Osteocyte (in vitro differentiated cells): ENCODE measurements around the gene RNF166. TPM values are rescaled to one million over a fixed set of nuclear protein-coding genes. Genes with fewer than 3 reads are reported as not detected.

Experiments used
- DNase-seq: peaks from one replicate; pipeline ENCODE4 v3.0.0; 2021; ENCODE audit warnings: mixed read lengths; ENCODE audit not compliant: unreplicated experiment; ENCODE audit errors: extremely low spot score
- H3K27ac Mint-ChIP-seq: one replicate; pipeline ENCODE4 v1.8.0; 2021; ENCODE audit warnings: mild to moderate bottlenecking, mixed read lengths; ENCODE audit not compliant: unreplicated experiment
- H3K27me3 Mint-ChIP-seq: one replicate; pipeline ENCODE4 v1.8.0; 2021; ENCODE audit warnings: mixed read lengths; ENCODE audit not compliant: unreplicated experiment
- H3K36me3 Mint-ChIP-seq: one replicate; pipeline ENCODE4 v1.8.0; 2021; ENCODE audit warnings: mixed read lengths; ENCODE audit not compliant: unreplicated experiment
- H3K4me1 Mint-ChIP-seq: one replicate; pipeline ENCODE4 v1.8.0; 2021; ENCODE audit warnings: mixed read lengths; ENCODE audit not compliant: unreplicated experiment
- H3K4me3 Mint-ChIP-seq: one replicate; pipeline ENCODE4 v1.8.0; 2021; ENCODE audit warnings: mild to moderate bottlenecking, moderate library complexity, mixed read lengths; ENCODE audit not compliant: unreplicated experiment
- H3K9me3 Mint-ChIP-seq: one replicate; pipeline ENCODE4 v1.8.0; 2021; ENCODE audit warnings: mixed read lengths; ENCODE audit not compliant: unreplicated experiment
- total RNA-seq: library from RNA; stranded (reverse); gene quantifications from 2 replicates; pipeline ENCODE4 v1.2.1, GENCODE V29; 2021
- TF ChIP-seq, protein P1 (sequence below): fragments of 200-600 bp; sonication (generic); IDR thresholded peaks from 2 replicates; pipeline ENCODE4 v1.5.0; 2021; ENCODE audit warnings: antibody characterized with exemption, mild to moderate bottlenecking, moderate library complexity

The RNF166 gene
- total RNA-seq, 1 donor from 2014 or later, result 17.2 TPM

DNA sequence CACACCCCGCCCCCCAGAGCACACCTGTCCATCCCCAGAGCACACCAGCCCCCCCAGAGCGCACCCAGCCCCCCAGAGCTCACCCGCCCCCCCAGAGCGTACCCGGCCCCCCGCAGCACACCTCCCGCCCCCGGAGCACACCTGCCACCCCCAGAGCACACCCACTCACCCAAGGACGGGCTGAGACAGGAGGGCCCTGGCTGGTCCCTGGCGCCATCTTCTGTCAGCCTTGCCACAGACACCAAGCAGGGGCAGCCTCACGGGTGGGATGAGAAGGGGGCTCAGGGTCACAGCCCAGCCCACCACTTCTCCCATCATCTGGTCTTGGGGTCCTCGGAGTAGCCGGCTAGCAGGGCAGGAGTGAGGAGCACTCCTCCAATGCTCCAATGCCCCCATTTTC lies 47.0 kb upstream of the RNF166 start:
- no peak for DNase-seq
- H3K36me3 Mint-ChIP-seq, result no peaks in the 10 kb centered on the region
- peak overlapping the region; percentile 31 for H3K27ac Mint-ChIP-seq
- TF ChIP-seq, protein P1, sequence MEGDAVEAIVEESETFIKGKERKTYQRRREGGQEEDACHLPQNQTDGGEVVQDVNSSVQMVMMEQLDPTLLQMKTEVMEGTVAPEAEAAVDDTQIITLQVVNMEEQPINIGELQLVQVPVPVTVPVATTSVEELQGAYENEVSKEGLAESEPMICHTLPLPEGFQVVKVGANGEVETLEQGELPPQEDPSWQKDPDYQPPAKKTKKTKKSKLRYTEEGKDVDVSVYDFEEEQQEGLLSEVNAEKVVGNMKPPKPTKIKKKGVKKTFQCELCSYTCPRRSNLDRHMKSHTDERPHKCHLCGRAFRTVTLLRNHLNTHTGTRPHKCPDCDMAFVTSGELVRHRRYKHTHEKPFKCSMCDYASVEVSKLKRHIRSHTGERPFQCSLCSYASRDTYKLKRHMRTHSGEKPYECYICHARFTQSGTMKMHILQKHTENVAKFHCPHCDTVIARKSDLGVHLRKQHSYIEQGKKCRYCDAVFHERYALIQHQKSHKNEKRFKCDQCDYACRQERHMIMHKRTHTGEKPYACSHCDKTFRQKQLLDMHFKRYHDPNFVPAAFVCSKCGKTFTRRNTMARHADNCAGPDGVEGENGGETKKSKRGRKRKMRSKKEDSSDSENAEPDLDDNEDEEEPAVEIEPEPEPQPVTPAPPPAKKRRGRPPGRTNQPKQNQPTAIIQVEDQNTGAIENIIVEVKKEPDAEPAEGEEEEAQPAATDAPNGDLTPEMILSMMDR, result no peak
- H3K4me1 Mint-ChIP-seq, result peaks cover 35% of the 10 kb centered on the region
- H3K4me3 Mint-ChIP-seq, result no peak overlapping the region
- H3K9me3 Mint-ChIP-seq, result no peaks in the 10 kb centered on the region
- H3K27me3 Mint-ChIP-seq, result no peaks in the 10 kb centered on the region

DNA sequence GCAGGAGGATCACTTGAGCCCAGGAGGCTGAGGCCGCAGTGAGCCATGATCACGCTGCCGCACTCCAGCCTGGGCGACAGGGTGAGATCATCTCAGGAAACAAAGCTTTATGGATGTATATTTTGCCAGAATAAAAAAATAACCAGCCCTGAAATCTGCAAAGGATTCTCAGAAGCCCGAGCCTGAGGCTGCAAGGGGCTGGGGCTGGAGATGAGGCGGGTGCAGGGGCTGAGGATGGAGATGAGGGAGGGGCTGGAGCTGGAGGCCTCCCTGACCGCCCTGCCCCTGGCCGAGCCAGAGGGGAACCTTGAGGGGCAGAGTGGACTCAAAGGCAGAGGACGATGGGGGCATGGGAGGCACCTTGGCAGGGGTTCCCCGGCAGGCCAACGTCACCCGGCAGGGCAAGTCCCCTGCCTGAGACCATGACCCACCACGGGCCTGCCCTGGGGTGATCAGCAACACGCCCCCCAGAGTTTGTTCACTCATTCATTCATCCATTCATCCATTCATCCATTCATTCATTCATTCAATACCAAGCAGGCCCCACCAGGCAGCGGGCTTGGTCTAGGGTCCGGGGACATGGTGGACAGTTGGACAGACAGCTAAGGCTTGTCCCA lies 46.3 kb upstream of the RNF166 start:
- Mint-ChIP-seq H3K27me3 (no peaks in the 10 kb centered on the region), H3K27ac (no peak overlapping the region), H3K36me3 (no peaks in the 10 kb centered on the region), H3K4me1 (peaks cover 31% of the 10 kb centered on the region), H3K4me3 (no peak overlapping the region), H3K9me3 (no peaks in the 10 kb centered on the region)
- TF ChIP-seq, protein P1, result no peak
- no peak for DNase-seq

DNA sequence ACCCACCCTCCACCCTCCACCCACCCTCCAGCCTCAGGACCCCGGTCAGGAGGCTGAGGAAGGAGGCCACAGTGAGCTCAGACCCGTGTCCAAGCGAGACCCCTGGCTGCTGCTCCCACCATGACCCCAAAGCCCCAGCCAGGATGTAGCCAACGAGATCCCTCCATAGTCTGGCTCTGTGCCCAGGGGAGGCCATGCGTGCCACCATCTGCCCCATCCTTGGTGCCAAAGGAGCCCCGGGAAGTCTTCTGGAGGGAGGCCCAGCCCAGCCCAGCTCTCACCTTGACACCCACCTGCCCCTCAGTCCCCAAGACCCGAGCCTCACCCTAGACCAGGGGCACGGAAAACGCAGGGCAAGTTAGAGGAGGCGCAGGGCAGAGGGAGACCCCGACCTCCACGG lies 44.6 kb upstream of the RNF166 start:
- Mint-ChIP-seq H3K27me3 (no peaks in the 10 kb centered on the region), H3K36me3 (no peaks in the 10 kb centered on the region), H3K4me3 (no peak overlapping the region), H3K27ac (no peak overlapping the region), H3K4me1 (peaks cover 43% of the 10 kb centered on the region), H3K9me3 (no peaks in the 10 kb centered on the region)
- TF ChIP-seq, protein P1, result no peak
- DNase-seq, result no peak

DNA sequence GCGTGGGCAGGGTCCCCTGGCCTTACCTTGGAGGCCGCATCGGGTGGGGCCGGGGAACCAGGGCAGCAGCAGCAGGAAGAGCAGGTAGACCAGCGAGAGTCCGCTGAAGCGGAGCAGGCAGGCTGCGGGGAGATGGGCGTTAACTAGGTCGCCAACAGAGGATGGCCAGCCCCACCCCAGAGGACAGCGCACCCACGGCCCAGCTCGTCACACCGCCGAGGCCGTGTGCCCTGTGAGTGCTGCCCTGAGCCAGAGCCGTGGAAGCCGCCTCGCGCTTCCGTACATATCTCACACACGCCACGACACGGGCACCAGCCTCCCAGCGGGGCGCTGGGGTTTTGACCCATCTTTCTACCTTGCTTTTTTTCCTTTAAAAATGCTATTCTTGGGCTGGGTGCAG lies 43.1 kb upstream of the RNF166 start:
- peaks cover 40% of the 10 kb centered on the region for H3K4me1 Mint-ChIP-seq
- H3K4me3 Mint-ChIP-seq, result no peak overlapping the region
- no peaks in the 10 kb centered on the region for H3K27me3 Mint-ChIP-seq
- no peak for DNase-seq
- H3K36me3 Mint-ChIP-seq, result no peaks in the 10 kb centered on the region
- TF ChIP-seq, protein P1, result no peak
- no peak overlapping the region for H3K27ac Mint-ChIP-seq
- no peaks in the 10 kb centered on the region for H3K9me3 Mint-ChIP-seq

DNA sequence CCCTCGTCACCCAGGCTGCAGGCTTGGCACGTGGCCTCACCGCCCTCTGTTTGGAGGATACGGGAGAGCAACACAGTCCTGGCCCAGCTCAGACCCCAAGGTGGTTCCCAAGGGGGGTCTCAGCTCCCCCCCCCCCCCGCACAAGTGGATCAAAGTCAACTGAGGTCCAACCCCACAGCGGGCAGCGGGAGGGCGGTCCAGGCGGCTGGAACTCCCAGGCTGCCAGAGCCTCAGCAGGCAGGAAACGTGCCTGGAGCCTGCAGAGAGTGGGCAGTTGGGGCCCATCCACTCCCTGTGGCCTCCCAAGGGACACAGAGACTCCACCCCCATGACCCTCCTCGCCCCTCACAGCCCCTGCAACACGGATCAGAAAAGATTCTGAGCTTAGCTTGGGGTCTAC lies 42.2 kb upstream of the RNF166 start:
- no peak for DNase-seq
- Mint-ChIP-seq H3K4me1 (peaks cover 33% of the 10 kb centered on the region), H3K27me3 (no peaks in the 10 kb centered on the region), H3K9me3 (no peaks in the 10 kb centered on the region), H3K4me3 (no peak overlapping the region), H3K36me3 (no peaks in the 10 kb centered on the region), H3K27ac (no peak overlapping the region)
- TF ChIP-seq, protein P1, result no peak
